ENCODE data around the gene PLCB1.

- TF ChIP-seq CTCF (conservative IDR thresholded peaks at IDR 0.05; ENCODE audit: low read depth, low read length) (no peak), EZH2 (IDR thresholded peaks at IDR 0.05; ENCODE audit: borderline replicate concordance, low read depth, low read length, poor library complexity, severe bottlenecking) (no peak)
Measured at GRCh38 chr20:8291873-8292272, 159.8 kb downstream of the PLCB1 start.
